GM12864 (cell line): ENCODE results near the gene NCOA6.

Experiments used
- DNase-seq: peaks from one replicate; pipeline ENCODE4 v3.0.0-alpha.2; 2011; ENCODE audit warnings: low read depth
- H3K4me3 ChIP-seq: 2 replicates; pipeline ENCODE4 v1.5.1; 2011; ENCODE audit warnings: mild to moderate bottlenecking, low read depth, low read length, control low read depth
- CTCF ChIP-seq: IDR thresholded peaks from 2 replicates; pipeline ENCODE4 v1.5.1; 2011; ENCODE audit warnings: low read depth, mild to moderate bottlenecking, moderate library complexity, low read length, control low read depth, inconsistent platforms; ENCODE audit errors: missing control alignments

NCOA6 gene

DNA sequence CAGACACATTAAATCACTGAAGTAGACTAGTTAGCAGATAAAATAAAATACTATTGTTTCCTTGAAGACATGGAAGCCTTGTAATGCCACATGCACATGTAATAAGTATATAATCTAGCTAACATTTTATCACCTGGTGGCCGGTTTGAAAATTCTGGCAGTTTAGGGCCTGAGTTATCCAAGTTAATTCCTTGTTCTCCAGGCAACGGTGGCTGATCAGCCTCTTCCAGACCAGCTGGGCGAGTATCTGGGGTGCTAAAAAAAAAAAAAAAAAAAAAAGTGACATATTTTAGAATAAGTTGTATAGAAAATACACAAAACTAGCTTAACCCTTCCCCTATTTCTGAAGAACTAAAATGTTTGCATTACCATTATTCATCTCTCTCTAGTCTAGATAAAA lies 78.8 kb downstream of the NCOA6 start:
- TF ChIP-seq CTCF: no peak

GRCh38 chr20:34744847-34745246 lies 80.6 kb downstream of the NCOA6 start:
- no peak for DNase-seq
- no peak for TF ChIP-seq CTCF
- H3K4me3 ChIP-seq: no peak overlapping the region

More for the DNA sequence above, 78.8 kb downstream of the NCOA6 start:
- no peak overlapping the region for H3K4me3 ChIP-seq
- DNase-seq: no peak

DNA sequence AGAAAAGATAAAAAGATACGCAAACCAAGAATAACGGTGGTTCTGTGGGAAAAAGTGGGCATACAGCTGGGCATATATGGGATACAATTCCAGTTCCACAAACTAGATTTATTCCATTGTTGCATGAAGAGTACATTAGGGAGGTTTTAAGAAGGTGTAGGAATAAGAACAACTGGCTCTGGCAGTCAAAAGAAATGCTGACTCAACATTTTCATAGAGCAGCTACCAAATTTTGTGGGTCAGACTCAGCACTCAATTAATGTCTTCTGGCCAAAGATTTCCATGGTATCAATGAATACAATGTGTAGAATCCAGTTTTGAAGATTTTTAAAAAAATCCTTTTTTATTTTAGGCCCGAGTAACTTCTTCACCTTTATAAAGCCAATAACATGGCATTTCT lies 81.1 kb downstream of the NCOA6 start:
- no peak for TF ChIP-seq CTCF

DNA sequence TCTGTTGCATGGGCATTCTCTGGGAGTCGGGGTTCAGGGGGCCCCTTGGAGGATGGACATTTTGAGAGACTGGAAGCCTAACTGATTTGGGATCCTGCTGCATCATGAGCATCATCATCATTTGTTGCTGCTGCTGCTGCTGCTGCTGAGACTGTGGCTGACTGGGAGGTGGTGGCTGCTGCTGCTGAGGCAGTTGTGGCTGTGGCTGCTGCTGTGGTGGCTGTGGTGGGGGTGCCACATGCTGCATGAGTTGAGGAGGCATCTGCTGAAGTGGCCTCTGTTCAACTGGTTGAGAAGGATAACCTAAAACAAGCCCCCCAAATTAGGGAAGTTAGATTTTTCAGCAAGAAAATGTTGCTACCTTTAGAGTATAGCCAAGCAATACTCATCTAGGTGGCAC lies 82.4 kb downstream of the NCOA6 start:
- DNase-seq: no peak
- TF ChIP-seq CTCF: no peak
- H3K4me3 ChIP-seq: no peak overlapping the region

More for the DNA sequence above, 81.1 kb downstream of the NCOA6 start:
- no peak for DNase-seq
- no peak overlapping the region for H3K4me3 ChIP-seq

DNA sequence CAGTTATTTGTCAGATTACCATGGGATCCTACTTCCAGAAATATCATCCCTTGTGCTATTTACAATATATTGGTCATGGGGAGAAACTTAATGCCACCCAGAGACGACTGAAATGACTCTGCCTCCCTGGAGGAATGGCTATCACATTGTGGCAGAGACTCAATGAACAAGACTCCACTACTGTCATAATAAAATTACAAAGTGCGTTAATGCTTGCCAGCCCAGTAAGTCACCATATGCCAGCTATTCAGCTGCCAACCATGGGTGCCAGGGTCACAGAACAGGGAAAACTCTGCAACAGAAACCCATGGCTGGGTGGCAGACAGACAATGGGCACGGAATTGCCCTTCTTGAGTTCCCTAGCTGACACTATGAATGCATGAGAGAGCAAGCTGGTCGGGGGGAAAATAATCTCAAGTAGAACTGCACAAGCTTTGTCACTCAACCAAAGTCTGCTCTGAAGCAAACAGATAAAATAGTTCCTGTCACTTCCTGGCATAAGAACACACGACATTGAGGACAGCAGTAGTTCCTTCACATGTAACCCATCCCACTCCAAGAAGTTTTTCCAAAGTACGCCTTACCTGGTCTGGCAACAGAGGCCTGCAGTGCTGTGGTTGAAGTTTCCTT lies 89.2 kb downstream of the NCOA6 start:
- no peak overlapping the region for H3K4me3 ChIP-seq
- DNase-seq: no peak
- no peak for TF ChIP-seq CTCF

DNA sequence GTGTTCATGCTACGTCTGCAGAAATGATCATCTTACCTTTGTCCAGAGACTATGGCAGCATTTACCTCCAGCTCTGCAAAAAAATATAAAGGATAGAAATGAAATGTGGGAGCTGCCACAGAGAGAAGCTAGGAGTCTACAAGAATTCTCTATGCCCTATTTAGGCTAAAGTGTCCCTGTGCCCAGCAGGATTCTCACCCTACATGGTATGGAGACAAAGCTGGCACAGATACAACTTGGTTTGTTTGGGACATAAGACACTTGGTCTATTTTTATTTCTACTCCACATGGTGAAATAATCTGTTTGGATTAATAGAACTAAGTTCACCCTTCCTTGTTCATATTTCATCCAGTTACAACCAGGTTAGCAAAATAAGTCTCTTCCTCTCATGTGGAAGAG lies 92.9 kb downstream of the NCOA6 start:
- H3K4me3 ChIP-seq: no peak overlapping the region
- no peak for TF ChIP-seq CTCF
- no peak for DNase-seq

- no peak for TF ChIP-seq CTCF
- no peak overlapping the region for H3K4me3 ChIP-seq
- no peak for DNase-seq
Observed at GRCh38 chr20:34729416-34729815, 96.0 kb downstream of the NCOA6 start.
